Uterus (tissue), 4 donors: Measurements from ENCODE around the gene MTPN. TPM values are rescaled to one million over a fixed set of nuclear protein-coding genes. Genes with fewer than 3 reads are reported as not detected.

Experiments
- DNase-seq, 2 donors: peaks; one replicate each; pipeline ENCODE4 v3.0.0-alpha.2; 2019 to 2020
- H3K27ac ChIP-seq, 2 donors: fragments of 200-600 bp; sonication (generic); 1 replicate in 1 of 2; 2 replicates in 1 of 2; pipeline ENCODE4 v1.5.1; 2016 to 2018
- H3K27me3 ChIP-seq, 2 donors: fragments of 200-600 bp; sonication (generic); one replicate each; pipeline ENCODE4 v1.5.1; 2018 to 2019; ENCODE audit warnings: control low read depth in 1 of 2
- H3K36me3 ChIP-seq, 2 donors: fragments of 200-600 bp; sonication (generic); one replicate each; pipeline ENCODE4 v1.5.1; 2019; ENCODE audit warnings: control low read depth in 1 of 2
- H3K4me1 ChIP-seq, 2 donors: fragments of 200-600 bp; sonication (generic); one replicate each; pipeline ENCODE4 v1.5.1; 2018 to 2019; ENCODE audit warnings: control low read depth in 1 of 2
- H3K4me3 ChIP-seq, 2 donors: fragments of 200-600 bp; sonication (generic); 1 replicate in 1 of 2; 2 replicates in 1 of 2; pipeline ENCODE4 v1.5.1; 2018 to 2019; ENCODE audit warnings: mild to moderate bottlenecking in 1 of 2
- H3K9me3 ChIP-seq, 2 donors: fragments of 200-600 bp; sonication (generic); one replicate each; pipeline ENCODE4 v1.5.1; 2019; ENCODE audit warnings: control low read depth in 1 of 2
- CTCF ChIP-seq, 4 experiments: fragments of 200-600 bp in 2 of 4; fragments of 450-650 bp in 2 of 4; sonication (generic) in 2 of 4; IDR thresholded peaks; one replicate each; pipeline ENCODE4 v1.5.1; 2016 to 2019; ENCODE audit warnings: antibody characterized with exemption in 4 of 4, mild to moderate bottlenecking in 2 of 4, moderate library complexity in 1 of 4
- POLR2A ChIP-seq, 2 donors: fragments of 450-650 bp; IDR thresholded peaks; one replicate each; pipeline ENCODE4 v1.6.1; 2016; ENCODE audit warnings: antibody characterized with exemption in 2 of 2, mild to moderate bottlenecking in 1 of 2, moderate library complexity in 1 of 2
- intact Hi-C: fragments of 100-400 bp; cut with DNase I; formaldehyde crosslinking; loops from one replicate; pipeline ENCODE4 v1.15.1; 2023; ENCODE audit warnings: low total_unique reads
- total RNA-seq, 4 donors: library from RNA; depleted of rRNA in 3 of 4; stranded (reverse); fragments of >200 nt in 3 of 4; gene quantifications; one replicate each; pipeline versions ENCODE4 v1.1.0 to v1.2.4, GENCODE V29; 2014 to 2023
- donor health status: DM: yes; HTN: yes; CAD: no.

The MTPN gene
- total RNA-seq, 4 donors from 2014 or later, result 53.8 to 125 (median 76.8) TPM

DNA sequence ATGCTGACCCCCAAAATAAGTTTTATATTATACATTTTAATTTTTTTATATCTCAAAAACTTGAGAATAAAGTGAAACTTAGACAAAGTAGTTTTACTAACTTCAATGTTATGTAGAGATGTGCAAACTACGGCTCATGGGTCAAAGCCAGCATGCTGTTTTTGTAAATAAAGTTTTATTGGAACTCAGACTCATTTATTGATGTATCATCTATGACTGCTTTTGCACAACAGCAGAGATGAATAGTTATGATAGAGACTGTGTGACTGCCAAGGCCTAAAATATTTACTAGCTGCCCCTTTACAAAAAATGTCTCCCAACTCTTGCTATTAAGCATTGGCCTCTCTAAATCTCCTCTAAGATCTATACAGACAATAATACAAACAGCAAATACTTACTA lies 12.4 kb downstream of the MTPN start:
- Histone ChIP-seq H3K27ac (no peak overlapping the region), H3K36me3 (no peaks in the 10 kb centered on the region), H3K9me3 (no peaks in the 10 kb centered on the region), H3K27me3 (no peaks in the 10 kb centered on the region), H3K4me3 (no peak overlapping the region), H3K4me1 (no peaks in the 10 kb centered on the region)
- no peak for DNase-seq
- TF ChIP-seq CTCF (IDR thresholded peaks at IDR 0.05) (no peak), POLR2A (IDR thresholded peaks at IDR 0.05) (no peak)
- intact Hi-C loops, result no loop called here

DNA sequence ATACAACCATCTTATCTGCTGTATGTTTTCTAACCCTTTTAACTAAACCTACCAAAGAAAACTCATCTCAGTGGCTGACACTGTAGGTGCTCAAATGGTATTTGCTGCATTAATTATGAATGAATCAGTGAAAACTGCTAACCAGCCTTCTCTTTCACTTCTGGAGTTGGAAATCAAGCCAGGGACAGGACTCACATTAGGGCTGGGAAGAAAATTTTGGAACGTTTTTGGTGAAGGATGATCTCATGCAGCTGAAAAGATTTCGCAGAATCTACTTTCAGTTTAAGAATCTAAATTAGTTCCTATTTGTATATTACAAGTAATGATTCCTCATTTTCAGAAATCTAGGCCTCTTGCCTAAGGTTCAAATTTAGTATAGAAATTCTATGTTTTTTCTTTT lies 12.9 kb downstream of the MTPN start:
- H3K27me3 ChIP-seq, result no peaks in the 10 kb centered on the region
- no peaks in the 10 kb centered on the region for H3K4me1 ChIP-seq
- intact Hi-C loops, result no loop called here
- H3K36me3 ChIP-seq, result no peaks in the 10 kb centered on the region
- no peaks in the 10 kb centered on the region for H3K9me3 ChIP-seq
- DNase-seq, result no peak
- no peak overlapping the region for H3K27ac ChIP-seq
- no peak overlapping the region for H3K4me3 ChIP-seq
- TF ChIP-seq POLR2A (IDR thresholded peaks at IDR 0.05) (no peak), CTCF (IDR thresholded peaks at IDR 0.05) (no peak)

DNA sequence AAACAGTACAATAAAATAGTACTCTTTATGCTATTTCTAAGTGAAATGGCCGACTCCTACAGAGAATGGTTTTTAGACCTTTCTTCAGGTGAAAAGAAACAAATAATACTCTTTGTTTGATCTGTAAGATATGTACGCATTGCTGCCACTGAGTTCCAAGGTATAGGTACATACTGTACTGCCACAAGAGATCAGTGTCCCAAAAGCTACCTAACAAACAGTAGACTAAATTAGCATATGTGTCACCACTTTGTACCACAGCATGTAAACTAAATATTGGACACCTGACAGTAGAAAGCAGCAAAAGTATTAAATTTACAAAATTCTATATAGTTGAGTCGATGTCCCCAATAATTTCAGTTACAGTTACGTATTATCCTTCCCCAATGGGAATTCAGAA lies 14.4 kb downstream of the MTPN start:
- intact Hi-C loops, result no loop called here
- no peaks in the 10 kb centered on the region for H3K27me3 ChIP-seq
- no peak overlapping the region for H3K4me3 ChIP-seq
- DNase-seq, result no peak
- no peaks in the 10 kb centered on the region for H3K36me3 ChIP-seq
- H3K9me3 ChIP-seq, result no peaks in the 10 kb centered on the region
- no peak for TF ChIP-seq CTCF (IDR thresholded peaks at IDR 0.05)
- TF ChIP-seq POLR2A (IDR thresholded peaks at IDR 0.05), result no peak
- H3K4me1 ChIP-seq, result no peaks in the 10 kb centered on the region
- no peak overlapping the region for H3K27ac ChIP-seq

- no peaks in the 10 kb centered on the region for H3K27me3 ChIP-seq
- H3K4me1 ChIP-seq, result no peaks in the 10 kb centered on the region
- no peak for DNase-seq
- H3K9me3 ChIP-seq, result no peaks in the 10 kb centered on the region
- H3K4me3 ChIP-seq, result no peak overlapping the region
- H3K36me3 ChIP-seq, result no peaks in the 10 kb centered on the region
- intact Hi-C loops, result no loop called here
- no peak overlapping the region for H3K27ac ChIP-seq
- no peak for TF ChIP-seq CTCF (IDR thresholded peaks at IDR 0.05)
- no peak for TF ChIP-seq POLR2A (IDR thresholded peaks at IDR 0.05)
These were observed 16.3 kb downstream of the MTPN start for GRCh38 chr7:135960709-135961451.

DNA sequence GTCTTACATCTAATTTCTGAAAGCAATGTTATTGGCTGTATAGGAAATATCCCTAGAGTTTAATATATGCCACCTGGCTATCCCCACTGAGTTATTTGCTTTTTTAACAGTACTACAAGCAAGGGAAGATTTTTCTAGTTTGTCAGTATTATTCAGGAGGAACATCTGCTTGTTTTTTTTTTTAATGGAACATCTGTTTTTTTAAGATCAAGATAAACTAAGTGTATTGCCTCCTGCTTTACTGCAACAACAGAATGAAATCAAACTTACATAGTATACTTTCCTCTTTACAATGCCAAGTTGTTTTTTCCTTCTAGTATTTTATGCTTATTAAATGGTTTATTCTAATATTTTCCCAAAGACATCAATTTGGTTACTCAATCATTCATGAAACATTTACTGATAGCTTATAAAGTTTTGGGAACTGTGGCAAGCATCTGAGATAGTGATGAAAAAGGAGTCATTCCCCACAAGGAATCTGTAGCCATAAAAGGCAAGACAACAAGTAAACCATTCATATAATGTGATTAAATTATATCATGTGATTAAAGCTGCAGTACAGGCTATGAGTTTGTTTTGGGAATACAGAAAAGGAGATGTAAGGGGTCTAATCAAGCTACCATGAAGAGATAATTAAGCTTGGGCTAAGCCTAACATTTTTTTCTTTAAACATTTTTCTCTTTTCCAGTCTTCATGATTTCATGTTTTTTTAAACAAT lies 17.4 kb downstream of the MTPN start:
- intact Hi-C loops, result no loop called here
- DNase-seq, result no peak
- H3K4me1 ChIP-seq, result no peaks in the 10 kb centered on the region
- no peaks in the 10 kb centered on the region for H3K9me3 ChIP-seq
- H3K36me3 ChIP-seq, result no peaks in the 10 kb centered on the region
- no peaks in the 10 kb centered on the region for H3K27me3 ChIP-seq
- no peak overlapping the region for H3K4me3 ChIP-seq
- H3K27ac ChIP-seq, result no peak overlapping the region
- TF ChIP-seq POLR2A (IDR thresholded peaks at IDR 0.05) (no peak), CTCF (IDR thresholded peaks at IDR 0.05) (no peak)
